BLaER1 treated with 17β-estradiol and CSF1 and Interleukin-3, amounts not matched to agents 10 nM and 100 nM (cell line): ENCODE measurements around the gene EPDR1.

Experiments
- H3K27ac ChIP-seq, 11 experiments: shearing (Covaris generic); formaldehyde crosslinking; 2 replicates each; pipeline ENCODE4 v1.8.1; 2022
- H3K27me3 ChIP-seq, 11 experiments: shearing (Covaris generic); formaldehyde crosslinking; 2 replicates each; pipeline ENCODE4 v1.8.1; 2022
- H3K36me3 ChIP-seq, 11 experiments: shearing (Covaris generic); formaldehyde crosslinking; 2 replicates each; pipeline ENCODE4 v1.8.1; 2022
- H3K4me1 ChIP-seq, 10 experiments: shearing (Covaris generic); formaldehyde crosslinking; 2 replicates each; pipeline ENCODE4 v1.8.1; 2022
- H3K4me2 ChIP-seq, 11 experiments: shearing (Covaris generic); formaldehyde crosslinking; 2 replicates each; pipeline ENCODE4 v1.8.1; 2022
- H3K4me3 ChIP-seq, 10 experiments: shearing (Covaris generic); formaldehyde crosslinking; 2 replicates each; pipeline ENCODE4 v1.8.1; 2022
- H3K9ac ChIP-seq, 11 experiments: shearing (Covaris generic); formaldehyde crosslinking; 2 replicates each; pipeline ENCODE4 v1.8.1; 2022
- H3K9me3 ChIP-seq, 11 experiments: shearing (Covaris generic); formaldehyde crosslinking; replicated peaks in 1 of 11; 2 replicates each; pipeline ENCODE4 v1.8.1; 2022
- H4K20me1 ChIP-seq, 11 experiments: shearing (Covaris generic); formaldehyde crosslinking; 2 replicates each; pipeline ENCODE4 v1.8.1; 2022
- Cebpa-rat ChIP-seq, 11 experiments: shearing (Covaris generic); IDR thresholded peaks; 2 replicates each; pipeline ENCODE4 v1.8.1; 2022

Gene EPDR1

DNA sequence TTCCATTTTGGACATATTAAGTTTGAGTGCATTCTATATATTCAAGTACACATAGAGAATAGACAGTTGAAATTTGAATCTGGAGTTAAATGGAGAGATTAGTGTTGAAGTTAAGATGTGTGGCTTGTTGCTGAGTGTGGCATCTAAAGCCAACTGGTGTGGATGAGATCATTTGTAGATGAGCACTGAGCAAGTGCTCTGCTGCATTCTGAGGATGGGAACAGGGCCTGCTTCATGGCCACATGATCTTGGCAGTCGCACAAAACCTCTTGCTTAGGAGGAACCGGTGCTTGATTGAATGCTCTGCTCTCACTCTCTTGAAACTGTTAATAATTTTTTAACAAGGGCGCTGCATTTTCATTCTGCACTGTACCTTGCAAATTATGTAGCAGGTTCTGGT, 62.0 kb downstream of the EPDR1 start:
- peaks cover 0 to 8% (median 1%) of the 10 kb centered on the region in 10 experiments; a peak in 8 of 20 replicates for H3K4me1 ChIP-seq
- no peaks in the 10 kb centered on the region for H3K27me3 ChIP-seq
- H3K9me3 ChIP-seq, result no peaks in the 10 kb centered on the region
- TF ChIP-seq Cebpa-rat (IDR thresholded peaks at IDR 0.05), result no peak
- no peaks in the 10 kb centered on the region for H3K36me3 ChIP-seq
- no peaks in the 10 kb centered on the region for H4K20me1 ChIP-seq
- no peak overlapping the region for H3K9ac ChIP-seq
- H3K4me3 ChIP-seq, result no peak overlapping the region
- no peak overlapping the region for H3K27ac ChIP-seq
- no peak overlapping the region for H3K4me2 ChIP-seq

DNA sequence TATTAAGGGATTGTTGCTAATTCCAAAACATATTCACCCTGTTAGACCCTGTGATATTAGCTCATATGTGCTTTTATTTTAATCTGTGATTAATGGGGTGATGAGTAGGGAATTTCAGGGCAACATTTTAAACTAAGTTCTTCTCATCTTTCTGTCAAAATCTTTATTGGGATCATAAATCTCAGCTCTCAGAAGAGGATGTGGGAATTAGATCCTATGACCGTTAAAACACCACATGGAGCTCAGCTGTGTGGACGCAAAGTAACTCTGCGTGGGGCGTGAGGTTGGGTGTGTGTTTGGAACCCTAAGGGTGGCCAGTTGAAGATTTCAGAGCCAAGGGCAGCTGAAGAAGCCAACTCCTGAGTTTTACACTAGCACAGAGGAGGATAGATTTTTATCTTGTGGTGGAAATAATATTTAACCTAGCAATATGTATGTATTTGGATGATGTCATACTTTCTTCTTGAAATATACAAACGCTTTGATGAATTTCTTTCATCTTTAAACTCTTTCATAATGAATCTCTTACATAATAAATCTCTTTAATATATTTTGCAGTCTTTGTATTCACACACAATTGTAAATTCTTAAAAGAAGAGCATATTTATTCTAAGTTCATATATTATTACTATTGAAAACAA, 64.4 kb downstream of the EPDR1 start:
- no peak overlapping the region for H3K9ac ChIP-seq
- peaks cover 0 to 18% (median 6%) of the 10 kb centered on the region in 10 experiments; a peak in 9 of 20 replicates for H3K4me1 ChIP-seq
- no peak overlapping the region for H3K27ac ChIP-seq
- H3K27me3 ChIP-seq, result no peaks in the 10 kb centered on the region
- H3K36me3 ChIP-seq, result no peaks in the 10 kb centered on the region
- H3K9me3 ChIP-seq, result no peaks in the 10 kb centered on the region
- no peak overlapping the region for H3K4me3 ChIP-seq
- no peaks in the 10 kb centered on the region for H4K20me1 ChIP-seq
- no peak for TF ChIP-seq Cebpa-rat (IDR thresholded peaks at IDR 0.05)
- H3K4me2 ChIP-seq, result no peak overlapping the region

DNA sequence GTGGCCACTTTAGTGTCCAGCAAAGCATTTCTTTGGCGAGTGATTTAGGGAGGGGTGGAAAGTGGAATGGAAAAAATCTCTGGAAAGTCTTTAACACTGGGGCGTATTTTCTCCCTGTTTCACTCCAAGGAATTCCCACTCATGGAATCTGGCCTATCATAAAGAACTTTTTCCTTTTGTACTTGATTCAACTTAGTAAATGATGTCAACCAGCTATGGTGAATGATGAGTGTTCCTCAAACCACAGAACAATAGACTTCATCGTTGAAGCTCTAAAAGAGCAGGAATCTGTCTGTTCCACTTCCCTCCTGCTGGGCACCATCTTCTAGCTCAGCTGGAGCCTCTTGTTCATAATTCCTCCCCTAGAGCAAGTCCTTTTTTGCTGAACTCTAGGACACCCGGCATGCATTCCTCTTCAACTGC, 66.5 kb downstream of the EPDR1 start:
- no peaks in the 10 kb centered on the region for H3K9me3 ChIP-seq
- H4K20me1 ChIP-seq, result no peaks in the 10 kb centered on the region

DNA sequence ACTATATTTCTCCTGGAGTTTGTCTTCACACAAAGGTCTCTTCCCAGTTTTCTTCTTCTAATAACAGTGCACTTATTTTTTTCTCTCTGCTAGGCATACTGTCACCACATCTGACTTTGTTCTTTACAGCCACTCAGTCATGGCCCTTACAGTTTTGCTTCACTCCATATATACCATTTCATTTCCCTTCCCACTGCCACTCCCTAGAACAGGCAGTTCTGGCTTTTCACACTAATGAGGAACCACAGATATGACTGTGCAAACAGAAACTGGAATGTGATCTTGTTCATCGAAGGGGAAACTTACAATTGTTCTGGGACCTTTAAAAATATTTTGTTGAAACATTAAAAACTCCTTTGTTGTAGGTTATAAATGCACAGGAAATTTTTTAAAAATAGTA, 67.3 kb downstream of the EPDR1 start:
- no peaks in the 10 kb centered on the region for H3K9me3 ChIP-seq
- H3K4me2 ChIP-seq, result peak overlapping the region in 6 of 11 experiments; percentile 14 to 43 (median 29); a peak in 8 of 22 replicates
- no peak for TF ChIP-seq Cebpa-rat (IDR thresholded peaks at IDR 0.05)
- no peak overlapping the region for H3K4me3 ChIP-seq
- H3K36me3 ChIP-seq, result no peaks in the 10 kb centered on the region
- H3K27ac ChIP-seq, result 0 out of 22 replicates have a peak overlapping the region, but pooled peaks of 2 of the 11 experiments have one; percentile 1 to 14
- H4K20me1 ChIP-seq, result no peaks in the 10 kb centered on the region
- peaks cover 0 to 18% (median 6%) of the 10 kb centered on the region in 10 experiments; a peak in 9 of 20 replicates for H3K4me1 ChIP-seq
- H3K27me3 ChIP-seq, result no peaks in the 10 kb centered on the region
- no peak overlapping the region for H3K9ac ChIP-seq

More for the DNA sequence above, 66.5 kb downstream of the EPDR1 start:
- H3K9ac ChIP-seq, result no peak overlapping the region
- no peak for TF ChIP-seq Cebpa-rat (IDR thresholded peaks at IDR 0.05)
- no peaks in the 10 kb centered on the region for H3K36me3 ChIP-seq
- no peak overlapping the region for H3K4me3 ChIP-seq
- 0 out of 22 replicates have a peak overlapping the region, but pooled peaks of 1 of the 11 experiments have one; percentile 14 for H3K27ac ChIP-seq
- H3K4me2 ChIP-seq, result peak overlapping the region in 4 of 11 experiments; percentile 14 to 43 (median 30); a peak in 6 of 22 replicates
- peaks cover 0 to 18% (median 6%) of the 10 kb centered on the region in 10 experiments; a peak in 9 of 20 replicates for H3K4me1 ChIP-seq
- H3K27me3 ChIP-seq, result no peaks in the 10 kb centered on the region

DNA sequence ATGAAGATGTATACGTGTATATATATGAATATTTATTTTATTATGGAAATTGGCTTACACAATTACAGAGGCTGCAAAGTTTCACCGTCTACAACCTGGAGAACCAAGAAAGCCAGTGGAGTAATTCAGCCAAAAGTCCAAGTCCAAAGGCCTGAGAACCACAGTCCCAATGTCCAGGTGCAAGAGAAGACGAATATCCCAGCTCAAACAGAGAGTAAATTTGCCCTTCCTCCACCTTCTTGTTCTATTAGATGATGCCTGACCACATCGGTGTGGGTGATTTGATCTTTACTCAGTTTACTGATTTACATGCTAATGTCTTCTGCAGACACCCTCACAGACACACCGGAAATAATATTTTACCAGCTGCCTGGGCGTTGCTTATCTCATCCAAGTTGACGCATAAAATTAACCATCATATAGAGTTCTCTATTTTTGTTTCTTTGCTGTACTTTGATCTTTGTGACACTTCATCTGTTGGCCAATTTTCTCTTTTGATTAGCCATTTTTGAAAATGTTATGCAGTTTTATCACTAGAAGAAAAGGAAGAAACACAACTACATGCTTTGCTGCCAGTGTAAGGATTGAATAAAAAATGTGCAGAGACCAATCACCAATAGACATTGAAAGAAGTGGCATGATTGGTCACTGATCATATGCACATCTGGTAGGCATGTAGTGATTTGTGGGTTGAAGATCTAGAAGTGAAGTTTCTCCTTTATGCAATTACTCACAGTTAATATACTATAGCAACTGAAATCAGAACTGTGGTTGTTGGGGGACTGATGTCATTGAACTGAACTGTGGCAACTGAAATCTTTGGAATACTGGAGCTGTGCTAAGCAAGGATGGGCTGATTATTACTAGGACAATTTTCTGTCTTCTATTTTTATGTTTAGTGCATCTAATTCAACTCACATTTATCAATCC, 68.5 kb downstream of the EPDR1 start:
- Histone ChIP-seq H3K4me2 (no peak overlapping the region), H3K27ac (no peak overlapping the region), H3K4me3 (no peak overlapping the region), H4K20me1 (no peaks in the 10 kb centered on the region), H3K9me3 (peaks cover 0 to 11% (median 4%) of the 10 kb centered on the region in 11 experiments; a peak in 6 of 22 replicates), H3K9ac (no peak overlapping the region), H3K27me3 (no peaks in the 10 kb centered on the region), H3K4me1 (peaks cover 0 to 18% (median 6%) of the 10 kb centered on the region in 10 experiments; a peak in 9 of 20 replicates), H3K36me3 (no peaks in the 10 kb centered on the region)
- no peak for TF ChIP-seq Cebpa-rat (IDR thresholded peaks at IDR 0.05)

DNA sequence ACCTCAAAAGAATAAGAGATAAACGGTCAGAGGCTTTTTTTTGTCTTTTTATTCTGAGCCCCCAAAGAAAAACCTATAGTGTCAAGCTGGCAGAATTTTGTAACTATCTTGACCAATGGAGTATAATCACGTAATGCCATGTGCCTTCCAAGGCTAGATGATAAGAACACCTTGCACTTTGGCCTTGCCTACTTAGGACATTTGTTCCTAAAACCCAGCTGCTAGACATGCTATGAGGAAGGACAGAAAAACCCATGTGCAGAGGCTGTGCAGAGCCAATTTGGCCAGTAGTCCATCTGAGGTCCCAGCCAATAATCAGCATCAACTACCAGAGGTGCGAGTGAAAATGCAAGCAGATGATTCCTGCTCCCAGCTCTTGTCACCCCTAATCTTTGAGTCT, 69.9 kb downstream of the EPDR1 start:
- Histone ChIP-seq H3K4me3 (no peak overlapping the region), H4K20me1 (no peaks in the 10 kb centered on the region), H3K9me3 (peaks cover 0 to 13% (median 5%) of the 10 kb centered on the region in 11 experiments; a peak in 6 of 22 replicates), H3K4me2 (no peak overlapping the region), H3K27me3 (no peaks in the 10 kb centered on the region), H3K27ac (no peak overlapping the region), H3K4me1 (peaks cover 0 to 18% (median 6%) of the 10 kb centered on the region in 10 experiments; a peak in 9 of 20 replicates), H3K36me3 (no peaks in the 10 kb centered on the region), H3K9ac (no peak overlapping the region)
- TF ChIP-seq Cebpa-rat (IDR thresholded peaks at IDR 0.05), result no peak

DNA sequence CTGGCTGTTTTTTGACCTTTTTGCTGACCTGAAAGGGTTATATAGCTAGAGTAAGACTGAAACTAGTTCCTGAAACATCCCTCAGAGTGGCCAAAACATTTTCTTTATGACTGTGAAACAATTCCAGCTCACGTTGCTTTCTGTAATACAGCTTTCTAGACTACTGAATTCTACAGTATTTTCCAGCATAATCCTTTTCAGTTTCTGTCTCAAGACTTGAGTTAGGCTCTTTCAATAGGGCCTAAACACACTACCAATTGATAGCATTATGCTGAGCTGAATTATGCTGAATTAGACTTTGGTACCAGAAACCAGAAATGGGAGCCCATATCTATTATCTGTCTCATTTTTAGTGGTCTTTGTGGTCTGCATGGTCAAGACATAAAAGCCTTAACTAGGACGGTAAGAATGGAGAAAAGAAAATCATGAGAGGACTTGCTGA, 72.6 kb downstream of the EPDR1 start:
- Histone ChIP-seq H3K36me3 (no peaks in the 10 kb centered on the region), H4K20me1 (no peaks in the 10 kb centered on the region), H3K4me3 (no peak overlapping the region), H3K9me3 (peaks cover 0 to 15% (median 7%) of the 10 kb centered on the region in 11 experiments; a peak in 9 of 22 replicates), H3K27ac (no peak overlapping the region), H3K27me3 (no peaks in the 10 kb centered on the region), H3K4me1 (peaks cover 0 to 4% (median 0%) of the 10 kb centered on the region in 10 experiments; a peak in 5 of 20 replicates), H3K9ac (no peak overlapping the region), H3K4me2 (no peak overlapping the region)
- no peak for TF ChIP-seq Cebpa-rat (IDR thresholded peaks at IDR 0.05)

DNA sequence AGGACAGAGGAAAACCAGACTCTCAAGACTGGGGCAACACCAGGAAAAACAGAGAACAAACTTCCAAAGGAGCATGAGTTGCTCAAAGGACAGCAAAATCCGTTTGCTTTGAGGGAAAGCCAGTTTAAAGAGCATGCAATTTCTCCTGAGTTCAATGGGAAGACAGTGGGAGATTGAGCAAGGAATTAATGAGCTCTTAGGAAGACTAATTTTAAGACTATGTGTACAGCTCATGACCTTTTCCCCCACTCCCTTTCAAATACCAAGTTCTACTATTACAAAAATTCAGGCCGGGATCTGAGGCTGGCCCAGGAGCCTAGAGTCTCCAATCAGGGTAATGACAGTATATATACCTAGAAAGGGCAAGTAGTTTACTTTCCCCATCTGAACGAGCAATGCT, 79.2 kb downstream of the EPDR1 start:
- Histone ChIP-seq H3K9me3 (peaks cover 0 to 7% (median 0%) of the 10 kb centered on the region in 11 experiments; a peak in 4 of 22 replicates), H3K4me2 (no peak overlapping the region), H3K27me3 (no peaks in the 10 kb centered on the region), H3K36me3 (no peaks in the 10 kb centered on the region), H3K27ac (no peak overlapping the region), H3K4me1 (no peaks in the 10 kb centered on the region), H3K4me3 (no peak overlapping the region), H3K9ac (no peak overlapping the region), H4K20me1 (no peaks in the 10 kb centered on the region)
- no peak for TF ChIP-seq Cebpa-rat (IDR thresholded peaks at IDR 0.05)

DNA sequence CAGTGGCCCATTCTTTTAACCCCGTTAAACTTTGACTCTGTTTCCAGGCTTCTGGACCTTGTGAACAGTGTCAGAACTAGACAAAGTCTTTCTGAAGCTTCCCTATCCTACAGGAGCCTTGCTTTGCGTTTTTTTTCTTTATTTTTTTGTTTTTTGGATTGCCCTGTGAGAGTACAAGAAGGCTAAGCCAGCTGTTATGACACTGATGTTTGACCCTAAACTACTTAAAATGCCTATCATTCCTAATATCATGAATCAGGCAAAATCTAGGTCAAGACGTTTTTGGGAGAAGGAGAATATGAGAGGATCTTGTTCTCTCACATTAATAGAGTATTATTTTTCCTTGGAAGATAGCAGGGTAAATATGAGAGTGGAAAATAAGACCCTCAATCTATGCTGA, 79.8 kb downstream of the EPDR1 start:
- no peak for TF ChIP-seq Cebpa-rat (IDR thresholded peaks at IDR 0.05)
- H3K4me3 ChIP-seq, result no peak overlapping the region
- H3K9me3 ChIP-seq, result peaks cover 0 to 7% (median 0%) of the 10 kb centered on the region in 11 experiments; a peak in 4 of 22 replicates
- no peaks in the 10 kb centered on the region for H3K4me1 ChIP-seq
- no peak overlapping the region for H3K9ac ChIP-seq
- H3K27me3 ChIP-seq, result no peaks in the 10 kb centered on the region
- H4K20me1 ChIP-seq, result no peaks in the 10 kb centered on the region
- H3K36me3 ChIP-seq, result no peaks in the 10 kb centered on the region
- no peak overlapping the region for H3K27ac ChIP-seq
- no peak overlapping the region for H3K4me2 ChIP-seq
